ENCODE data around the gene TAGAP.

Gene TAGAP

GRCh38 chr6:159043251-159043650, 1.5 kb downstream of the TAGAP start:
- no peak overlapping the region for H3K4me2 ChIP-seq (ENCODE audit: low read length, poor library complexity, severe bottlenecking)
- H2AK5ac ChIP-seq (ENCODE audit: low read length, severe bottlenecking) = no peak overlapping the region
- no peak overlapping the region for H2AFZ ChIP-seq (ENCODE audit: low read depth, low read length)
- H3K79me1 ChIP-seq (replicated peaks; ENCODE audit: low read length, poor library complexity, severe bottlenecking) = no peaks in the 10 kb centered on the region
- no peak overlapping the region for H3K23ac ChIP-seq (ENCODE audit: low read length in 2 of 2)
- H3K27ac ChIP-seq (ENCODE audit: low read length, poor library complexity, severe bottlenecking) = no peak overlapping the region
- DNase-seq = peak; percentile 14
- no peaks in the 10 kb centered on the region for H3K36me3 ChIP-seq (ENCODE audit: control insufficient read depth in 1 of 2, insufficient read depth in 2 of 2, low read depth in 1 of 2, low read length in 2 of 2)
- H3K27me3 ChIP-seq (ENCODE audit: control insufficient read depth in 1 of 2, insufficient read depth in 1 of 2, low read length in 2 of 2) = peaks cover 27 to 48% of the 10 kb centered on the region in 2 experiments
- H4K91ac ChIP-seq (ENCODE audit: low read length) = no peak overlapping the region
- 82% methylated on average over 6 of the region's 6 CpGs for WGBS
- no peak overlapping the region for H3K9ac ChIP-seq (ENCODE audit: low read length)
- H3K9me3 ChIP-seq (ENCODE audit: control insufficient read depth, low read length) = no peaks in the 10 kb centered on the region
- no peak overlapping the region for H3K18ac ChIP-seq (ENCODE audit: low read depth in 1 of 2, low read length in 2 of 2)
- no peak overlapping the region for H3K14ac ChIP-seq (ENCODE audit: low read length in 2 of 2)
- H3K4ac ChIP-seq (ENCODE audit: low read depth in 1 of 2, low read length in 2 of 2) = no peak overlapping the region
- H2BK5ac ChIP-seq (ENCODE audit: low read depth, low read length, poor library complexity, severe bottlenecking) = no peak overlapping the region
- H2BK120ac ChIP-seq (ENCODE audit: low read depth, low read length) = no peak overlapping the region
- no peak overlapping the region for H2BK15ac ChIP-seq (ENCODE audit: low read depth, poor library complexity, severe bottlenecking)
- H2BK12ac ChIP-seq (ENCODE audit: low read length in 2 of 2) = no peak overlapping the region
- H3K4me3 ChIP-seq (ENCODE audit: insufficient read depth in 1 of 2, low read depth in 1 of 2, low read length in 2 of 2) = no peak overlapping the region
- H4K8ac ChIP-seq (ENCODE audit: low read length) = no peak overlapping the region
- H3K4me1 ChIP-seq (ENCODE audit: control insufficient read depth, insufficient read depth, low read depth, low read length) = no peaks in the 10 kb centered on the region

- Histone ChIP-seq H3K27ac (ENCODE audit: low read length, poor library complexity, severe bottlenecking) (no peak overlapping the region), H2BK15ac (ENCODE audit: low read depth, poor library complexity, severe bottlenecking) (no peak overlapping the region), H3K14ac (ENCODE audit: low read length in 2 of 2) (no peak overlapping the region), H3K18ac (ENCODE audit: low read depth in 1 of 2, low read length in 2 of 2) (no peak overlapping the region), H2BK120ac (ENCODE audit: low read depth, low read length) (no peak overlapping the region), H3K4me2 (ENCODE audit: low read length, poor library complexity, severe bottlenecking) (no peak overlapping the region), H2BK12ac (ENCODE audit: low read length in 2 of 2) (no peak overlapping the region), H4K91ac (ENCODE audit: low read length) (no peak overlapping the region), H3K4ac (ENCODE audit: low read depth in 1 of 2, low read length in 2 of 2) (no peak overlapping the region), H3K4me3 (ENCODE audit: insufficient read depth in 1 of 2, low read depth in 1 of 2, low read length in 2 of 2) (no peak overlapping the region), H4K8ac (ENCODE audit: low read length) (no peak overlapping the region), H3K4me1 (ENCODE audit: control insufficient read depth, insufficient read depth, low read depth, low read length) (no peaks in the 10 kb centered on the region), H2AK5ac (ENCODE audit: low read length, severe bottlenecking) (no peak overlapping the region), H3K27me3 (ENCODE audit: control insufficient read depth in 1 of 2, insufficient read depth in 1 of 2, low read length in 2 of 2) (peaks cover 22 to 43% of the 10 kb centered on the region in 2 experiments), H3K79me1 (replicated peaks; ENCODE audit: low read length, poor library complexity, severe bottlenecking) (no peaks in the 10 kb centered on the region), H2AFZ (ENCODE audit: low read depth, low read length) (no peak overlapping the region), H2BK5ac (ENCODE audit: low read depth, low read length, poor library complexity, severe bottlenecking) (no peak overlapping the region), H3K9me3 (ENCODE audit: control insufficient read depth, low read length) (no peaks in the 10 kb centered on the region), H3K36me3 (ENCODE audit: control insufficient read depth in 1 of 2, insufficient read depth in 2 of 2, low read depth in 1 of 2, low read length in 2 of 2) (no peaks in the 10 kb centered on the region), H3K23ac (ENCODE audit: low read length in 2 of 2) (no peak overlapping the region), H3K9ac (ENCODE audit: low read length) (no peak overlapping the region)
- no peak for DNase-seq
- 25% methylated on average over 4 of the region's 5 CpGs for WGBS
Observed at GRCh38 chr6:159042826-159043181, 2.0 kb downstream of the TAGAP start.

DNA sequence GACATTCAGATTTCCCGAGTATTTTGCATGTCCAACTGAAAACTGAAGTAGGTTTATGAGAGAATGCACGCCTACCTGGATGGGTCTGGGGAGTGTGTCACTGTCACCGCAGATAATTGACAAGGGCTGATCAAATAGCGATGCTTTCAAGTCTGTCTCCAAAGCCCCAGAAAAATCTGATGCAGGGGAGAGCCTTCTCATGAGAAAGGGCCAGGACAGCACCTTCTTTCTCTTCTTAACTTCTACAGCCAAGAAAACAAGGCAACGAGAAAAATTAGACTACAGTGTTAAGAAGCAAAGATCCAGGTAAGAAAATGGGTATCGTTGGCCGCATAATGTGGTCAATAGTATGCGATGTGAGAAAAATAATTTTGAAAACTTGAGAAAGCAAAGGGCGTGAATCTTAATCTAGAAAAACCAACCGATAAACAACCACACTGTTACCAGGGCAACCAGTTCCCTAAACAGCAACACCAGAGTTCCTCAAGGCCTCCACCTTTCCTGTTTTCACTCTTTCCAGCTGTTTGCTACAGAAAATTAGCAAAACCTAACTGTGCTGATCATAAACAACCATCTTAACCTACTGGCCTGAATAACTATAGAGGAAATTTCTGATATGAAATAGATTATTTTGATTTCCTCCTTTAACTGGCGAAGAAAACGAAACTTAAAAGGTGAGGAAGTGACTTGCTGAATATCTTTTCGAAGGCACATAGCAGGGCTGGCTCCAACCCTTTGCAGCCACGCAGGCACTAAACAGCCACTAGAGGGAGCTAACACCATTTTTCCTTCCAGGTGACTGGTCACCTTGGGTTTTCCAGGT, 2.6 kb downstream of the TAGAP start:
- no peak overlapping the region for H2BK12ac ChIP-seq (ENCODE audit: low read length in 2 of 2)
- no peak overlapping the region for H2BK120ac ChIP-seq (ENCODE audit: low read depth, low read length)
- H2AFZ ChIP-seq (ENCODE audit: low read depth, low read length) = no peak overlapping the region
- no peak overlapping the region for H4K8ac ChIP-seq (ENCODE audit: low read length)
- H3K79me1 ChIP-seq (replicated peaks; ENCODE audit: low read length, poor library complexity, severe bottlenecking) = no peaks in the 10 kb centered on the region
- no peak overlapping the region for H2BK15ac ChIP-seq (ENCODE audit: low read depth, poor library complexity, severe bottlenecking)
- H4K91ac ChIP-seq (ENCODE audit: low read length) = no peak overlapping the region
- no peak overlapping the region for H3K14ac ChIP-seq (ENCODE audit: low read length in 2 of 2)
- H2BK5ac ChIP-seq (ENCODE audit: low read depth, low read length, poor library complexity, severe bottlenecking) = no peak overlapping the region
- H3K9ac ChIP-seq (ENCODE audit: low read length) = peak overlapping the region; percentile 43
- WGBS = 60% methylated on average over 11 of the region's 14 CpGs
- no peak overlapping the region for H3K18ac ChIP-seq (ENCODE audit: low read depth in 1 of 2, low read length in 2 of 2)
- no peak overlapping the region for H3K4ac ChIP-seq (ENCODE audit: low read depth in 1 of 2, low read length in 2 of 2)
- DNase-seq = peak; percentile 66
- no peak overlapping the region for H3K4me3 ChIP-seq (ENCODE audit: insufficient read depth in 1 of 2, low read depth in 1 of 2, low read length in 2 of 2)
- H3K23ac ChIP-seq (ENCODE audit: low read length in 2 of 2) = no peak overlapping the region
- H3K27me3 ChIP-seq (ENCODE audit: control insufficient read depth in 1 of 2, insufficient read depth in 1 of 2, low read length in 2 of 2) = peaks cover 17 to 37% of the 10 kb centered on the region in 2 experiments
- H3K9me3 ChIP-seq (ENCODE audit: control insufficient read depth, low read length) = no peaks in the 10 kb centered on the region
- H2AK5ac ChIP-seq (ENCODE audit: low read length, severe bottlenecking) = no peak overlapping the region
- no peak overlapping the region for H3K27ac ChIP-seq (ENCODE audit: low read length, poor library complexity, severe bottlenecking)
- no peaks in the 10 kb centered on the region for H3K36me3 ChIP-seq (ENCODE audit: control insufficient read depth in 1 of 2, insufficient read depth in 2 of 2, low read depth in 1 of 2, low read length in 2 of 2)
- H3K4me2 ChIP-seq (ENCODE audit: low read length, poor library complexity, severe bottlenecking) = no peak overlapping the region
- no peaks in the 10 kb centered on the region for H3K4me1 ChIP-seq (ENCODE audit: control insufficient read depth, insufficient read depth, low read depth, low read length)

DNA sequence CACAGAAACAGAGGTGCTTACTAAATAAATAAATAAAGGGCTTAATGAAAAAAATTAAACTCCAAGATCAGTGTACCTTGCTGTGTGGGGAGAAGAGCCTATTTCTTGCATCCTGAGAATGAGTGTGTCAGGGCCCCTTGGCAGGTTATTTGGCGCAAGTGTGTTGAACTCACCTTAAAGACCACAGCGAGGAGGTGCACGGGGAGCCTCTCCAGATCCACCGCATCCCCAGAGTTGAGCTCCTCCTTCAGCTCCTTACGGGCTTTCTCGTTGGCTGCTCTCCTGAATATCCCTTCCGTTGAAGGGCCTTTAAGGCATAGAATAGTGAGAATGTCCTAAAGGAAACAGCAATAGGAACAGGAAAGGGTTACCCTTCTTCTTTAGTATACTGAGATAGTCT, 3.6 kb downstream of the TAGAP start:
- no peak for DNase-seq
- Histone ChIP-seq H3K18ac (ENCODE audit: low read depth in 1 of 2, low read length in 2 of 2) (no peak overlapping the region), H3K36me3 (ENCODE audit: control insufficient read depth in 1 of 2, insufficient read depth in 2 of 2, low read depth in 1 of 2, low read length in 2 of 2) (no peaks in the 10 kb centered on the region), H3K4me3 (ENCODE audit: insufficient read depth in 1 of 2, low read depth in 1 of 2, low read length in 2 of 2) (no peak overlapping the region), H3K79me1 (replicated peaks; ENCODE audit: low read length, poor library complexity, severe bottlenecking) (no peaks in the 10 kb centered on the region), H3K9me3 (ENCODE audit: control insufficient read depth, low read length) (no peaks in the 10 kb centered on the region), H4K8ac (ENCODE audit: low read length) (no peak overlapping the region), H3K4me2 (ENCODE audit: low read length, poor library complexity, severe bottlenecking) (no peak overlapping the region), H2BK120ac (ENCODE audit: low read depth, low read length) (no peak overlapping the region), H2BK15ac (ENCODE audit: low read depth, poor library complexity, severe bottlenecking) (no peak overlapping the region), H3K27me3 (ENCODE audit: control insufficient read depth in 1 of 2, insufficient read depth in 1 of 2, low read length in 2 of 2) (peaks cover 13 to 32% of the 10 kb centered on the region in 2 experiments), H2AK5ac (ENCODE audit: low read length, severe bottlenecking) (no peak overlapping the region), H2BK12ac (ENCODE audit: low read length in 2 of 2) (no peak overlapping the region), H3K14ac (ENCODE audit: low read length in 2 of 2) (no peak overlapping the region), H2AFZ (ENCODE audit: low read depth, low read length) (no peak overlapping the region), H3K4me1 (ENCODE audit: control insufficient read depth, insufficient read depth, low read depth, low read length) (no peaks in the 10 kb centered on the region), H4K91ac (ENCODE audit: low read length) (no peak overlapping the region), H3K4ac (ENCODE audit: low read depth in 1 of 2, low read length in 2 of 2) (no peak overlapping the region), H3K27ac (ENCODE audit: low read length, poor library complexity, severe bottlenecking) (no peak overlapping the region), H3K23ac (ENCODE audit: low read length in 2 of 2) (no peak overlapping the region), H3K9ac (ENCODE audit: low read length) (no peak overlapping the region), H2BK5ac (ENCODE audit: low read depth, low read length, poor library complexity, severe bottlenecking) (no peak overlapping the region)
- WGBS = 97% methylated on average over 7 of the region's 7 CpGs

Measured in mesenchymal stem cell (in vitro differentiated cells and primary cell).